DND-41 (cell line): ENCODE results near the gene MIOX.

ENCODE experiments used
- ATAC-seq: fragments of 200-7000 bp; cut with Tn5 transposase; 3 replicates; pipeline ENCODE4 v1.9.1; 2021; ENCODE audit warnings: low read depth; ENCODE audit not compliant: insufficient read depth
- DNase-seq: peaks from one replicate; pipeline ENCODE4 v3.0.0-alpha.2; 2020
- H2AFZ ChIP-seq: 2 replicates; pipeline ENCODE4 v1.6.0; 2012; ENCODE audit warnings: low read depth, low read length
- H3K27ac ChIP-seq: 2 replicates; pipeline ENCODE4 v1.5.1; 2012; ENCODE audit warnings: low read length, inconsistent platforms
- H3K27me3 ChIP-seq: fragments of 200-600 bp; sonication (generic); 2 replicates; pipeline ENCODE4 v1.6.0; 2012; ENCODE audit warnings: low read length, mild to moderate bottlenecking, inconsistent platforms; ENCODE audit not compliant: insufficient read depth, poor library complexity
- H3K36me3 ChIP-seq: 2 replicates; pipeline ENCODE4 v1.5.1; 2012; ENCODE audit warnings: low read length, inconsistent platforms; ENCODE audit not compliant: insufficient read depth
- H3K4me1 ChIP-seq: 2 replicates; pipeline ENCODE4 v1.5.1; 2012; ENCODE audit warnings: mild to moderate bottlenecking, low read length; ENCODE audit not compliant: insufficient read depth
- H3K4me2 ChIP-seq: 2 replicates; pipeline ENCODE4 v1.6.0; 2012; ENCODE audit warnings: mild to moderate bottlenecking, moderate library complexity, low read length, inconsistent platforms; ENCODE audit not compliant: insufficient read depth
- H3K4me3 ChIP-seq, 2 experiments: fragments of 200-600 bp in 1 of 2; shearing (Covaris generic) in 1 of 2; 2 replicates each; pipeline ENCODE4 v1.5.1; 2012 to 2016; ENCODE audit warnings: inconsistent platforms in 2 of 2, low read length in 2 of 2, mild to moderate bottlenecking in 2 of 2, low read depth in 1 of 2, moderate library complexity in 1 of 2
- H3K79me2 ChIP-seq: 2 replicates; pipeline ENCODE4 v1.6.0; 2012; ENCODE audit warnings: low read length, inconsistent platforms; ENCODE audit not compliant: insufficient read depth
- H3K9ac ChIP-seq: 2 replicates; pipeline ENCODE4 v1.6.0; 2012; ENCODE audit warnings: low read depth, mild to moderate bottlenecking, inconsistent platforms, low read length, moderate library complexity
- H3K9me3 ChIP-seq: 2 replicates; pipeline ENCODE4 v1.5.1; 2012; ENCODE audit warnings: low read length, moderate library complexity, mild to moderate bottlenecking, inconsistent platforms; ENCODE audit not compliant: insufficient read depth, severe bottlenecking
- H4K20me1 ChIP-seq: 2 replicates; pipeline ENCODE4 v1.6.0; 2012; ENCODE audit warnings: low read length; ENCODE audit not compliant: insufficient read depth
- CTCF ChIP-seq: IDR thresholded peaks from 2 replicates; pipeline ENCODE4 v1.5.1; 2012; ENCODE audit warnings: borderline replicate concordance, low read length, moderate library complexity, mild to moderate bottlenecking; ENCODE audit not compliant: poor library complexity, severe bottlenecking; ENCODE audit errors: extremely low read depth
- EZH2 ChIP-seq: IDR thresholded peaks from 3 replicates; pipeline ENCODE4 v1.6.1; 2012; ENCODE audit warnings: borderline replicate concordance, low read depth, mild to moderate bottlenecking, moderate library complexity, low read length, inconsistent platforms; ENCODE audit not compliant: severe bottlenecking

Gene MIOX

GRCh38 chr22:50530580-50530876 lies 43.9 kb downstream of the MIOX start:
- Histone ChIP-seq H2AFZ (no peak overlapping the region), H3K27me3 (no peaks in the 10 kb centered on the region), H3K9me3 (no peaks in the 10 kb centered on the region), H3K4me1 (peaks cover 15% of the 10 kb centered on the region), H3K4me2 (no peak overlapping the region), H3K79me2 (peaks cover 11% of the 10 kb centered on the region), H3K4me3 (no peak overlapping the region), H3K9ac (no peak overlapping the region), H4K20me1 (peaks cover 5% of the 10 kb centered on the region; the same call in 1 of the 2 replicates), H3K36me3 (no peaks in the 10 kb centered on the region; the same call in 1 of the 2 replicates), H3K27ac (no peak overlapping the region)
- DNase-seq (no peak), ATAC-seq (no peak)
- TF ChIP-seq EZH2 (no peak), CTCF (no peak)

GRCh38 chr22:50530877-50531545 lies 44.4 kb downstream of the MIOX start:
- H3K4me1 ChIP-seq: peaks cover 15% of the 10 kb centered on the region
- H3K27ac ChIP-seq: no peak overlapping the region
- no peaks in the 10 kb centered on the region; the same call in 1 of the 2 replicates for H3K36me3 ChIP-seq
- peaks cover 5% of the 10 kb centered on the region; the same call in 1 of the 2 replicates for H4K20me1 ChIP-seq
- H3K4me2 ChIP-seq: no peak overlapping the region
- TF ChIP-seq CTCF (no peak), EZH2 (no peak)
- H3K79me2 ChIP-seq: peaks cover 11% of the 10 kb centered on the region
- ATAC-seq (no peak), DNase-seq (no peak)
- H3K4me3 ChIP-seq: no peak overlapping the region
- no peak overlapping the region for H2AFZ ChIP-seq
- no peaks in the 10 kb centered on the region for H3K9me3 ChIP-seq
- H3K27me3 ChIP-seq: no peaks in the 10 kb centered on the region
- H3K9ac ChIP-seq: no peak overlapping the region

GRCh38 chr22:50531546-50531961 lies 44.9 kb downstream of the MIOX start:
- Histone ChIP-seq H4K20me1 (peaks cover 5% of the 10 kb centered on the region; the same call in 1 of the 2 replicates), H3K9ac (no peak overlapping the region), H3K36me3 (no peaks in the 10 kb centered on the region), H3K4me3 (no peak overlapping the region), H3K9me3 (no peaks in the 10 kb centered on the region), H3K27me3 (no peaks in the 10 kb centered on the region), H3K27ac (no peak overlapping the region), H3K4me1 (peaks cover 10% of the 10 kb centered on the region), H2AFZ (no peak overlapping the region), H3K79me2 (peaks cover 6% of the 10 kb centered on the region), H3K4me2 (no peak overlapping the region)
- DNase-seq (no peak), ATAC-seq (no peak)
- TF ChIP-seq CTCF: no peak
- no peak for TF ChIP-seq EZH2
